CD4-positive, alpha-beta T cell treated with Interferon alpha-2 for 1 hour (primary cell): ENCODE data around the gene BNIP3.
A peak's percentile ranks its signal among the peaks of the same experiment; 100 is the strongest.
"Not testable (repeated sequence)": the region's sequence is repeated elsewhere in the genome, so short reads cannot be mapped to it uniquely, and the experiment has no call there.

ENCODE experiments used
- DNase-seq, 2 donors: peaks; one replicate each; pipeline ENCODE4 v3.0.0-alpha.2; 2020 to 2022

Gene BNIP3

DNA sequence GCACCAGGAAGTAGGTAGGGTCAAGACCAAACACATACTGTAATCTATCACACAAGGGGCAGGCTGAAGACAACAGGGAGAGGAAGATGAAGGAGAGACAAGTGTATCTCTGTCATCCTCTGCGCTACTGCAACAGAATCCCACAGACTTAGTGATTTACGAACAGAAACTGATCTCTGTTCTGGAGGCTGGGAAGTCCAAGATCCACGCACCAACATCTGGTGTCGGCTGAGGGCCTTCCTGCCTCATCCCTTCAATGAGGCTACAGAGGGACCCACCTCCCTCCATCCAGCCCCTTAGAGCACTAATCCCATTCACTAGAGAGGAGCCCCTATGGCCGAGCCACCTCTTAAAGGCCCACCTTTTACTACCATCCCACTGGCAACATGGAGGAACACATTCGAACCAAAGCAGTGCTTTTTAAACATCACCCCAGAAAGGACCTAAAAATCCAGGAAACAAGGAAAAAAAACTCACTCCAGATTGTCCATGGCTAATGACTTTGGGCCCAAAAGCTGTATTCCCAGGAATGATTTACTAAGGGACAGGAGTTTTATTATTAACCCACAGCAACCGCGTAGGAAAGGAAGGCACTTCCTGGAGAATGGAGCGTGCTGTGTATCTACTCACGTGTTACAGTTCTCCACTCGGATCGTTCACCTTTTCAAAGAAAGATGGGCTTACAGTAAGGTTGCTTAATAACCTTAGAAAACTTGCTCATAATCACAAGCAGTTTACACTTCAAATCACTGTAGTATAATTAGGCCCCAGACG, 4.2 kb downstream of the BNIP3 start:
- no peak for DNase-seq

DNA sequence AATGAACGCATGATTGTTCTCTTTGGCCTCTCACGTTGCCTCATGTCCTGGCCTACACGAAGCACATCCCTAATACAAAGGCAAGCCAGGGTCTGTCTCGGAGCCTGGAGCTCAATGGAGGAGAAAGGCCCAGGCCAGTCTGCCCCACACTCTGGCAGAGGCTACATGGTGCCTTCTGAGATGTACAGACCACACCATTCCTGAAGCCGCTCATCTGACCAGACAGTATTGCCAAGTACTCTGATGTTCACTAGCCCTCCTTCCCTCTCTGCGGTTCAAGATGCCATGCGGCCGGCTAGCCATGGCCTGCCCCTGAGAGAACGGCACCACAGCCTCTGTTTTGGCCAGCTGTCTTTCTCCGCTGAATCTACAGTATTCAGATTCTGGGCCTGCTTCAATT, 5.9 kb downstream of the BNIP3 start:
- no peak for DNase-seq

DNA sequence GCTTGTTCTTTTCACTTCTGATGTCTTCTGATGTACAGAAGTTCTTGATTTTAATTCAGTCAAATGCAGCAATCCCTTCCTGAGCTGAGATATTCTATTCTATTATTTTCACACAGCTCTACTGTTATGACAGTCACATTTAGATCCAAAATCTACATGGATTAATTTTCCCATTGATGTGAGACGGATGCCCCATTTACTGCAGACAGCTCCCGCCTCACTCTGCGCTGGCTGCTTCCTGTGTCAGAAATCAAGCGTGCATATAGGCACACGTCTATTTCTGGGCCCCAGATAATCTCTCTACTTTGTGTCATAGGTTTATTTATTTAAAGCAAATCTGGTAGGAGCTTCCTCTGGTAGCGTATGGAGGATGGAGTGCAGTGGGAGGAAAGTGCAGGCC, 6.7 kb downstream of the BNIP3 start:
- DNase-seq, result no peak

DNA sequence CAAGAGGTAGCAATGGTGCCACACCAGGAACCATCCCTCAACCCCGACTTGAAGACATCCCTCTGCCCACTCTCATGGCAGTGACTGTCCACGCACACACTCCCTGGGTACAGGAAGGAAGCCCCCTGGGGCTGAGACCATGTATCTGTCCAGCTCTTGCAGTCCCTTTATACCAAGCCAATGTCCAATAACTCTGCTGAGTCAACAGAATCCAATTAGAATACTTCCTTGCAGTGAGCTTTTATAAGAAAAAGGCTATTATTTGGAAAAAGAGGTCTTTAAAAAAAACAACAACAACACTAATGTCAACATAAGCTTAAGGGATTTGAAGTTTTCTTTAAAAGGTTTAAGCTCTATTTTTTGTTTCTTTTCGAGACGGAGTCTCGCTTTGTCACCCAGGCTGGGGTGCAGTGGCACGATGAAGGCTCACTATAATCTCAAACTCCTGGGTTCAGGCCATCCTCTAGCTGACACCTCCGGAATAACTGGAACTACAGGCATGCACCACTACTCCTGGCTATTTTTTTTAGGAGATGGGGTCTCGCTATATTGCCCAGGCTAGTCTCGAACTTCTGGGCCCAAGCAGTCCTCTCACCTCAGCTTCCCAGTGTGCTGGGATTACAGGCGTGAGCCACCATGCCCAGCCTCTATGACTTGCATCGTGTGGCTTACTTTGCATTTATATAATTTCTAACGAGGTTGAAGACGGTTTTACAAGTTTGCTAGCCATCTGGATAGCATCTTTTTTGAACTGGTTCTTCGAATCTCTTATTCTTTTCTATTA, 7.5 kb downstream of the BNIP3 start:
- DNase-seq, result no peak

DNA sequence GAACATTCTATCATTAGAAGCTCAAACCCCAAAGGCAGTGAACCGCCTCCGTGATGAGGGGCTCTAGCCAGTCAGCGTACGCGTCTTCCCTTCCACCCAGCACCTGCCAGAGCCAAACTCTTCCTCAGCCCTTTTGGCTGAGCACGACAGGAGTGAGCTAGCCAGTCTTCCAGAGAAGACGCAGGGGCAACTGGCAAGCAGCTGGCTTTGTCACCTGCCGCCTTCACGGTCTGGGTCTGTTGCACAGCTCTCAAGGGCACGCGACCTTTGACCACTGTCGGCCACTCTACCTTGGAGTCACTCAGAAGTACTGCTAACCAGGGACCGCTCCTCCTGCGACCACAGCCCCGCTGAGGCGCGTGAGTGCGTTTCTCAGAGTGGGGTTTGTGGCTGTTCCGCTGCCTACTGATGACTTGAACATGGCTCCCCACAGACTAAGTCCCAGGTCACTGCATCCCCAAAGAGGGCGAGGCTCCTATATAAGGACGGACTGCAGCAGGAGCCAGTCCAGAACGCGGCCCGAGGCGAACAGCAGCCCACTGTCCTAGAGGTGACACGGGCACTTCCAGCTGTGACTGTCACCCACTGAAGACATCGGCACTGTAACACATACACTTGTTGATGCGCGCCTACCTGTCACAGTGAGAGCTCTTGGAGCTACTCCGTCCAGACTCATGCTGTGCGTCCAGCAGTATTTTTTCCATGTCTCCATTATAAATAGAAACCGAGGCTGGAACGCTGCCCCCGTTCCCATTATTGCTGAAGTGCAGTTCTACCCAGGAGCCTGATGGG, 8.4 kb downstream of the BNIP3 start:
- DNase-seq, result peak in 1 of 2 donors; percentile 22

DNA sequence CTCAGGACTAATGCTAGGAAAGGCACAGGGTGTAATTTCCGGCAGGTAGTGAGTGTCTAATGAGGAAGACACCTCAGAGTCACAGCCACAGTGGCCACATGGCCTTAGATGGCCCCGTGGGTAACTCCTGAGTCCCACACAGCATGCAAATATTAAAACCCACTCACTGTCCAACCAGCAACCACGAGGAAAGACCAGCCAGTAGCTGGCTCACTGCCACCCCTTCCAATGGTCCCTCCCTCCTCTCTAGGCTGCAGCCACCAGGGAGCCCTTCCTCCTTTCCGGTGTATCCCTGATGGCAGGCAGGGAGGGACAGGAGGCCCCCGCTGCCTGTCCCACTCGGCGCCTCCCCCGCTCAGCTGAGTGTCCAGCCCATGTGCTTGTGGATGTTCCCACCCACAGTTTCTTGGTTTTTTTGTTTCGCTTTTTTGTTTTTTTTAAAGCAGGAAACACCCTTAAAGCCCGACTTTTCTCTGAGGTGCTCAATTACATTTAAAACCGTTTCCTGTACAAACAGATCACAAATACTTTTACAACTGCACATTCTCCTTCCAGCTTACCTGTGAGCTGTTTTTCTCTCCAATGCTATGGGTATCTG, 9.2 kb downstream of the BNIP3 start:
- DNase-seq, result peak in 1 of 2 donors; percentile 59

DNA sequence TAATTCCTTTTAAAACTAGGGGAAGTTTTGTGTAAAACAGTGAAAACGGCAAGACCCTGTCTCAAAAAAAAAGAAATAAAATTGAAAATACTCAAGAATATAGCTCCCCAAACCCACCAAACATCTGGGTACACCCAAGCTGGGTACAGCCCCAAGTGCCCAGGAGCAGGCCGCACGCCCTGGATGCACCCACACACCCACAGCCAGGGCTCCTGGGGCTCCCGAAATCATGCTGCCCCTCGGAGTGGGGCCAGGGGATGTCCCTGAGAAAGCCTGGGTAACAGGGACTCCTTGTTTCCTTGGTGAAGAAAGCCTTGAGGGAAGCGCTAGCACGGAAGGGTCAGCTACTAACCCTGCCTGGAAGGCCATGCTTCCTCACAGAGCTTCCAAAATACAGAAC, 10.1 kb downstream of the BNIP3 start:
- no peak for DNase-seq

DNA sequence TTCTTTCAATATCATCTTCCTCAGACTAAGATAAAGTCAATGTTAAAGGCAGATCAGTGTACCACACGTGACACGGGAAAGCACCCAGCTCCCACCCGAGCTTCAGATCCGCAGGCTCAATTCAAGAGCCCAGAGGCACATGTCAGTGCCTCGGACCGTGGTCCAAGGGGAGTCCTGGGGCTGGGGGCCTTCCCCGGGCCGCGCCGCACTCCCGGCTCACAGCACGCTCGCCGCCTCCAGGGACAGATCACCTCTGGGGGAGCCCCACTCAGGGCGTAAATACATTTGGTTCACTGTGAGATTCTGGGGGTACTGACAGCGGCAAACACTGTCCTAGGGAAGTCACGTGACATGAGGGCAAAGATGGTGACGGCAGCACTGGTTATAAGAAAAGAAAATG, 10.8 kb downstream of the BNIP3 start:
- no peak for DNase-seq

DNA sequence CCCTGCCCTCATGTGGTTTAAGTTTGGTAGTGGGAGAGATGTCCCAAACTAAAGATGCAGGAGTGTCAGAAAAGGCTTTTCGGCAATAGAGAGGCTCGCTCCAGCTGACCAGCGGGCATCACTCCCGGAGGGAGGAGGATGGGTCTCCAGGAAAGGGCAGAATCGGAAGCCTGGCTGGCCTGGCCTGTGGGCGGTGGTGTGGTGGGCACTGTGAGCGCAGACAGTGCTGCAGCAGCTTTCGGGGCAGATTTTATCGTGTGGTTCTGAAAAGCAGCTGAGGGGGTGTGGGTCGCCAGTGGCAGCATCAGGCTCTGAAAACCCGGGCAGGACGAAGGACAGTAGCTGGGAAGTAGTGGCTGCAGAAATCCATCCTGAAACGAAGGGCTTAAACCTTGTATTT, 12.8 kb downstream of the BNIP3 start:
- DNase-seq, result no peak

DNA sequence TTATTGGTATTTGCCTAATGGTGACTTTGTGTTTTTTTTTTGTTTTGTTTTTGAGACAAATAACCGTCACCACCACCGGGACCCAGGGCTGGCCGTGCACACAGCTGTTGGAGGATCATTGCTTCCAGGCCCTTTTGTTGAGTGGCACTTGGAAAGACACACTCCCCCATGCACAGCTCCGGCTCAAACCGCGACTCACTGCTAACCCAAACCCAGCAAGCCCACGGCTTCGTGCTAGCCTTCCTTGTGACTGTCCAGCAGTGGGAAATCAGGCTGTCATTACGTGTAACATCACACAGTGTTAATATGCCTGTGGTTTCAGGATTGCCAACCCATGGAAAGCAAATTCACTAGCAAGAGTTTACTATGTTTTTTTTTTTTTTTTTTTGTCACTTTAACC, 17.4 kb downstream of the BNIP3 start:
- no peak for DNase-seq

DNA sequence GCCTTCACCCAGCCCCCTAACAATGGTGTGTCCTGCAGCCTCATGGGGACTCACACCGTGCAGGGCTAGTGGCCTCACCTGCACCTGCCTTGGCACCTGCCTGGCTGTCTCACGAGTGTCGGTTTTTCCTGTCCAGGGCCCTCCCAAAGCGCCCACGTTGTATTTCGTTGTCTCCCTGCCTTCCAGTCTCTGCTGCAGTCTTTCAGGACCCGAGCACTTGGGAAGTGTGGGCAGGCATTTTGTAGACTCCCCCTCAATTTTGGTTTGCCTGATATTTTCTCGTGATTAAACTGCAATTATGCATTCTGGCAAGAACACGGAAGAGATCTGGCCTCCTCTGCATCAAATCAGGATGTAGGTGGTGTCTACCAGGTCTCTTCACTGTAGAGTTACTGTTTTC, 17.9 kb downstream of the BNIP3 start:
- no peak for DNase-seq

DNA sequence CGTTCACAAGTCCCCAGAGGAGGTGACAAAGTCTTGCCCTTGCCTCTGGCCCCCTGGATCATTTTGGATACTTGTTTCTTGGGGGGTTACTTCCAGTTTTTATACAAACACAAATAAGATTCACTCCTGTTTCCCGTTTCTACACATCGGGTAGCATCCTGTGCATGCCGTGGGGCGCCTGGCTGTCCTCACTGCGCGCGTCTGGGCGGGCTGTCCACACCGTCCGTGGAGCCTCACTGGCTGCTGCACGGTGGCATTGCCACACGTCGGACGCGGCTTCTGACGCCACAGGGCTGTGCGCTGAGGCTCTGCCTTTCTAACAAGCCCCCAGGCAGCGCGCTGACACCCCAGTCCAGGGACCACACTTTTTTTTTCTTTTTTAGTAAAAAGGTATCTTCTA, 18.4 kb downstream of the BNIP3 start:
- no peak for DNase-seq

DNA sequence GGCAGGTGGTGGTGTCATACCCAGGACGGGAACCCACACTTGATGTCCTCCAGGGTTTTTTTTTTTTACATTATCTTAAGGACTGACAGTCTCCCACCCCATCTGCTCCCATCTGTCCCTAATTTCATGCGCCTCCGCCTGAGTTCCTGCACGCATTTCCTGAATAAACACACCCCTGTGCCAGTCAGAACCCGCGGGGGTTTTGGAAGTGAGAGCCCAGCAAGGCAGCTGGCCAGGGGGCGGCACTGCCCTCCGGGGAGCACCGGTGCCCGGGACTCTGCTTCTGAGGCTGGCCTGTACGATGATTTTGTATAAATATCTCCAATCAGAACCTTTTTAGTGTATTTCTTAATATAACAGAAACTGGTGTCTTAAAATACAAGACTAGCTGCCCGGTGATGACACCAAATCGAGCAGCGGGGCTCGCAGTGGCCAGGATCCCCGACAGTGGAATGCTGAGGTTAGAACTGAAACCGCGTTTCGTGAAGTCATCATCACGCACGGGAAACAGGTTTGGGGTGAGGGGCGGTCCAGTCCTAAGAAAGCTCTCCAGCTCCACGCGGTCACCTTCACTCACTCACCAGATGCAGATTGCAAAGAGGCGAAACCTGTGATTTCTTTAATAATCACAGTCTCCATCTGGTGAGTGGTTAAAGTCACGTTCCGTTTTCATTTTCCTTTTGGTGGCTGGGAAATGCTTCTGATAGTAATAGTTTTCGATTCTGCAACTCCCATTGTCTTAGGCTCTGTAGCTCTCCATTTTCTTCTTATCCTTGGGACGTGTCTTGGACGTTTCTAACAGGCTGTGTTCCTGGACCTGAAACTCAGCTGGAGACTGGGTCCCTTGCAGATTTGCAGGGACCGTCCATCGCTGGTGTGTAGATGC, 19.7 kb downstream of the BNIP3 start:
- no peak for DNase-seq

DNA sequence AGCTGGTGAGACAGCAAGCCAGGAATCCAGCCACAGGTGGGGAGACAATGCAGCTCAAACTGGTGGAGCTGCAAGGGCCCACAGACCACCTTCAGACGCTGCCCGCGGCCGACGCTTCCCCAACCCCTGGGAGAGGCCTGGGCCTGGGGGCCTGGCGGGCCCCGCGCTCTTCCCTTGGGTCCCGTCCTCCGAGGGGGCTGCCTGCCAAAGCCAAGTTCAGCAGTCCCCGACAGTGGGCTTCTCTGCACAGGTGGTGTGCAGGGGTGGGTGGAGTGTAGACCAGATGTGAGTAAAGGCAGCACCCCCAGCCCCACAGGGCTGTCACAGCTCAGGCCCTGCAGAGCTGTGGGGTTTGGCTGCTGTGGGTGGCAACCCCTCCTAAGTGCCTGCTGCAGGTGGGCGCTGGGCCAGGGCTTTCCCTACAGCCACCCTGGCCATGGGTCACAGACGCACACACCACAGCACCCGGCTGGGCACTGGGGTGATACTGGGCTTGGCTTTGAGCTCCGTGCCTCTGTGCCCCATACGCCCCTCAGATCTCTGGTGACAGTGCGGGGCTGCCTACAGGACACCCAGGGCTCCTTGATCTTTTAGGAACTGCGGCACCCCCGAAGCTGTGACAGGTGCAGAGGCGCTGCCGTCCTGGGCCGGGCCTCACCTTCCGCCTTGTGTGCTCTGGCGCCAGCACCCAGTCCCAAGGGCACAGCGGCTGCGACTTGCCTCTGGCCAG, 20.5 kb downstream of the BNIP3 start:
- DNase-seq, result no peak

DNA sequence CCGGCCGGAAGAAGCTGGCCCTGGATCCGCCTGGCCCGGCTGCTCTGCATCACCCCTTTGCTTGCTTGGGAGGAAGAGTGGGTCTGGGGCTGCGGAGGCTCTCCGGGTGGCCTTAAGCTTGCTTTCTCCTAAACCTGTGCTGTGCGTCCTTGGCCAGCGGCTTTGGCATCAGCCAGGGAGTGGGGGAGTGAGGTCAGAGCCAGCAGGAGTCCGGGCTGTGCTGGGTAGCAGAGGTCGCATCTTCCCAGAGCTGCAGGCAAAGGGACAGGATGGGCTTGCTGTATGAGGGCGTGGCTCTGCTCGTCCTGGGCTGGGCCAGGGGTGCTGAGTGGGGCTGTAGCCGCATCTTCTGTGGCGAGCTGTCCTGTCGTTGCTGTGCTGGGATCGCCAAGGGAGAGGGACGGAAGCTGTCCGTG, 21.1 kb downstream of the BNIP3 start:
- DNase-seq, result no peak

DNA sequence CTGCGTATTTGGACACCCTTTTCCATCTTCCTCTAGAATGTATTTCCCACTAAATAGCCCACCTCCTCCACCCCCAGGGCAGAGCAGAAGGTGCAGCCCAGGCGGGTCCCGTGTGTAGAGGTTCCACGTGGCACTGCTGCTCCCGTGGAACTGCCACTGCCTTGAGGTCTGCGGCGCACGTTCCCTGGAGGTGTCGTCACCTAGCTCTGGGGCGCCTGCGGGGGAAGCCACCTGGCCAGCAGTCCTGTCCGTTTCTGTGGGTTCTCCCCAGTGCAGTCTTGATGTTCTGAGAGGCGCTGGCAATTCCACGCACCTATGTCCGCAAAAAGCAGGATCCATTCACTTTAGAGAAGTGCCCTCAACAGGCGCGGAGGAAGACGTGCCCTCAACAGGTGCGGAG, 21.9 kb downstream of the BNIP3 start:
- DNase-seq, result no peak

DNA sequence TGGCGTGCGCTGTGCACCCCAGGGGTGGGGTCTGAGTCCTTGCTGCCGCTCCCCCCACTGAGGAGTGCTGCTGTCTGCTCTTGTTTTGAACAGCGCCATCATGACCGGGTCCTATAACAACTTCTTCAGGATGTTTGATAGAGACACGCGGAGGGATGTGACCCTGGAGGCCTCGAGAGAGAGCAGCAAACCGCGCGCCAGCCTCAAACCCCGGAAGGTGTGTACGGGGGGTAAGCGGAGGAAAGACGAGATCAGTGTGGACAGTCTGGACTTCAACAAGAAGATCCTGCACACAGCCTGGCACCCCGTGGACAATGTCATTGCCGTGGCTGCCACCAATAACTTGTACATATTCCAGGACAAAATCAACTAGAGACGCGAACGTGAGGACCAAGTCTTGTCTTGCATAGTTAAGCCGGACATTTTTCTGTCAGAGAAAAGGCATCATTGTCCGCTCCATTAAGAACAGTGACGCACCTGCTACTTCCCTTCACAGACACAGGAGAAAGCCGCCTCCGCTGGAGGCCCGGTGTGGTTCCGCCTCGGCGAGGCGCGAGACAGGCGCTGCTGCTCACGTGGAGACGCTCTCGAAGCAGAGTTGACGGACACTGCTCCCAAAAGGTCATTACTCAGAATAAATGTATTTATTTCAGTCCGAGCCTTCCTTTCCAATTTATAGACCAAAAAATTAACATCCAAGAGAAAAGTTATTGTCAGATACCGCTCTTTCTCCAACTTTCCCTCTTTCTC, 26.0 kb downstream of the BNIP3 start:
- no peak for DNase-seq

DNA sequence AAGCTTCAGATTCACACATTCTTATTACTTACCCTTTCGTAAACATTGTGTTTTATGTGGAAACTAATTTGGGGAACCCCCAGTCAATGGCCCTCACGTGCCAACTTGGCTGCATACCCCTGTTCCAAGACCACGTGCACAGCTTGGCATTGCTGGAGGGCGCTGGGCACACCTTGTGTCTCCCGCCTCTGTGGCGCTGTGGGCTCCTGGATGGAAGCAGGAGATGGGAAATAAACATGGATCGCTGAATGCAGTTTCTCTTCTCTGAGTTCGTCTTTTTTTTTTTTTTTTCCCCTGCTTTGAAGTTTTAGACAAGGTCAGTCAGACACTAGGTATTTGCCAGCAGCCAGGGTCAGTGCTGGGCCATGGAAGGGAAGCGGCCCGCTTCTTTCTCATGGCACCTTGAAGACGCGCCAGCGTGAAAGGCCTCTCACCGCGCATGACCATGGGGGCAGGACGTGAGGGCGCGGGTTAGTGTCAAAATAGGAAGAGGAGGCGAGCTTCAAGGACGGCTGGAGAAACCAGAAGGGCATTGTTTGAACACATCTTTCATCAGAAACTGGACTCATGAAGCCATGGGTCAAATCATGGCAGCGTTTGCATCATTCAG, 27.3 kb downstream of the BNIP3 start:
- no peak for DNase-seq

DNA sequence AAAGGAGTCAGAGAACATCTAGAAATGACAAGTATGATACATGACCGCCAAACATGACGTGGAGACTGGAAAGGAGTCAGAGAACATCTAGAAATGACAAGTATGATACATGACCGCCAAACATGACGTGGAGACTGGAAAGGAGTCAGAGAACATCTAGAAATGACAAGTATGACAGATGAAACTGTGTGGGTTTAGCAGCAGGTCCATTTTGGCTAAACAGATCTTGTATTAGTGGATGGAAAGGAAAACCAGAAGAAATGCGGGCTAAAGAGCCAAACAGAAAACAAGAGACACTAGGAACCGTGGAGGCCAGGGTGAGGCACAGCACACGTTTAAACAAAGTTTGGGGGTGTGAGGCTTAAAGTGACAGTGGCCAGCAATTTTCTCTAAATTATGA, 31.8 kb downstream of the BNIP3 start:
- not testable (repeated sequence) for DNase-seq
